Stimulated activated naive CD8-positive, alpha-beta T cell treated with anti-CD3 and anti-CD28 coated beads, Interleukin-15, Interleukin-2, amounts not matched to agents 100 ng/mL and 50 ng/mL, for 24 hours (primary cell): Measurements from ENCODE around the gene NCKAP1.

Source experiments
- H3K27ac Mint-ChIP-seq: one replicate; pipeline ENCODE4 v1.8.0; 2021; ENCODE audit warnings: mild to moderate bottlenecking, mixed read lengths
- H3K27me3 Mint-ChIP-seq: one replicate; pipeline ENCODE4 v1.8.0; 2021; ENCODE audit warnings: mixed read lengths
- H3K36me3 Mint-ChIP-seq: one replicate; pipeline ENCODE4 v1.8.0; 2021; ENCODE audit warnings: low read depth, mixed read lengths
- H3K4me1 Mint-ChIP-seq: one replicate; pipeline ENCODE4 v1.8.0; 2021; ENCODE audit warnings: low read depth, mixed read lengths
- H3K4me3 Mint-ChIP-seq: one replicate; pipeline ENCODE4 v1.8.0; 2021; ENCODE audit warnings: mild to moderate bottlenecking, mixed read lengths
- H3K9me3 Mint-ChIP-seq: one replicate; pipeline ENCODE4 v1.8.0; 2021; ENCODE audit warnings: mixed read lengths

Gene NCKAP1

GRCh38 chr2:182952741-182953450 lies 85.4 kb downstream of the NCKAP1 start:
- H3K27ac Mint-ChIP-seq: no peak overlapping the region
- peaks cover 8% of the 10 kb centered on the region for H3K4me1 Mint-ChIP-seq
- H3K4me3 Mint-ChIP-seq: no peak overlapping the region
- no peaks in the 10 kb centered on the region for H3K27me3 Mint-ChIP-seq
- H3K9me3 Mint-ChIP-seq: no peaks in the 10 kb centered on the region
- H3K36me3 Mint-ChIP-seq: peaks cover 4% of the 10 kb centered on the region

GRCh38 chr2:182951948-182952663 lies 86.2 kb downstream of the NCKAP1 start:
- no peak overlapping the region for H3K27ac Mint-ChIP-seq
- H3K27me3 Mint-ChIP-seq: no peaks in the 10 kb centered on the region
- peaks cover 8% of the 10 kb centered on the region for H3K4me1 Mint-ChIP-seq
- peaks cover 4% of the 10 kb centered on the region for H3K36me3 Mint-ChIP-seq
- H3K4me3 Mint-ChIP-seq: no peak overlapping the region
- no peaks in the 10 kb centered on the region for H3K9me3 Mint-ChIP-seq

GRCh38 chr2:182950546-182950945 lies 87.7 kb downstream of the NCKAP1 start:
- H3K27ac Mint-ChIP-seq: no peak overlapping the region
- H3K27me3 Mint-ChIP-seq: no peaks in the 10 kb centered on the region
- peaks cover 8% of the 10 kb centered on the region for H3K4me1 Mint-ChIP-seq
- H3K4me3 Mint-ChIP-seq: no peak overlapping the region
- no peaks in the 10 kb centered on the region for H3K9me3 Mint-ChIP-seq
- peaks cover 1% of the 10 kb centered on the region for H3K36me3 Mint-ChIP-seq

- Mint-ChIP-seq H3K9me3 (no peaks in the 10 kb centered on the region), H3K27ac (no peak overlapping the region), H3K4me1 (peaks cover 8% of the 10 kb centered on the region), H3K36me3 (no peaks in the 10 kb centered on the region), H3K27me3 (no peaks in the 10 kb centered on the region), H3K4me3 (no peak overlapping the region)
Measured at GRCh38 chr2:182949572-182950189, 88.6 kb downstream of the NCKAP1 start.

GRCh38 chr2:182949052-182949451 lies 89.2 kb downstream of the NCKAP1 start:
- H3K4me3 Mint-ChIP-seq: no peak overlapping the region
- H3K36me3 Mint-ChIP-seq: no peaks in the 10 kb centered on the region
- peaks cover 8% of the 10 kb centered on the region for H3K4me1 Mint-ChIP-seq
- H3K27ac Mint-ChIP-seq: no peak overlapping the region
- H3K27me3 Mint-ChIP-seq: no peaks in the 10 kb centered on the region
- no peaks in the 10 kb centered on the region for H3K9me3 Mint-ChIP-seq

- H3K4me3 Mint-ChIP-seq: no peak overlapping the region
- no peaks in the 10 kb centered on the region for H3K9me3 Mint-ChIP-seq
- no peak overlapping the region for H3K27ac Mint-ChIP-seq
- H3K4me1 Mint-ChIP-seq: peaks cover 2% of the 10 kb centered on the region
- no peaks in the 10 kb centered on the region for H3K36me3 Mint-ChIP-seq
- no peaks in the 10 kb centered on the region for H3K27me3 Mint-ChIP-seq
Measured at GRCh38 chr2:182946958-182947369, 91.3 kb downstream of the NCKAP1 start.

GRCh38 chr2:182943339-182943738 lies 94.9 kb downstream of the NCKAP1 start:
- no peaks in the 10 kb centered on the region for H3K36me3 Mint-ChIP-seq
- no peaks in the 10 kb centered on the region for H3K27me3 Mint-ChIP-seq
- no peak overlapping the region for H3K4me3 Mint-ChIP-seq
- no peaks in the 10 kb centered on the region for H3K4me1 Mint-ChIP-seq
- H3K9me3 Mint-ChIP-seq: no peaks in the 10 kb centered on the region
- no peak overlapping the region for H3K27ac Mint-ChIP-seq

- Mint-ChIP-seq H3K4me3 (no peak overlapping the region), H3K4me1 (no peaks in the 10 kb centered on the region), H3K9me3 (no peaks in the 10 kb centered on the region), H3K27me3 (no peaks in the 10 kb centered on the region), H3K36me3 (no peaks in the 10 kb centered on the region), H3K27ac (no peak overlapping the region)
Measured at GRCh38 chr2:182942756-182943155, 95.5 kb downstream of the NCKAP1 start.

GRCh38 chr2:182941919-182942318 lies 96.3 kb downstream of the NCKAP1 start:
- no peak overlapping the region for H3K4me3 Mint-ChIP-seq
- H3K27ac Mint-ChIP-seq: no peak overlapping the region
- no peaks in the 10 kb centered on the region for H3K4me1 Mint-ChIP-seq
- H3K36me3 Mint-ChIP-seq: no peaks in the 10 kb centered on the region
- H3K9me3 Mint-ChIP-seq: no peaks in the 10 kb centered on the region
- no peaks in the 10 kb centered on the region for H3K27me3 Mint-ChIP-seq

GRCh38 chr2:182941121-182941722 lies 97.0 kb downstream of the NCKAP1 start:
- H3K9me3 Mint-ChIP-seq: no peaks in the 10 kb centered on the region
- H3K4me3 Mint-ChIP-seq: no peak overlapping the region
- no peaks in the 10 kb centered on the region for H3K36me3 Mint-ChIP-seq
- H3K27me3 Mint-ChIP-seq: no peaks in the 10 kb centered on the region
- no peaks in the 10 kb centered on the region for H3K4me1 Mint-ChIP-seq
- no peak overlapping the region for H3K27ac Mint-ChIP-seq

GRCh38 chr2:182937870-182938269 lies 100.4 kb downstream of the NCKAP1 start:
- H3K4me3 Mint-ChIP-seq: no peak overlapping the region
- H3K9me3 Mint-ChIP-seq: no peaks in the 10 kb centered on the region
- H3K27me3 Mint-ChIP-seq: no peaks in the 10 kb centered on the region
- no peaks in the 10 kb centered on the region for H3K4me1 Mint-ChIP-seq
- no peak overlapping the region for H3K27ac Mint-ChIP-seq
- H3K36me3 Mint-ChIP-seq: peaks cover 4% of the 10 kb centered on the region

GRCh38 chr2:182933629-182934028 lies 104.6 kb downstream of the NCKAP1 start:
- Mint-ChIP-seq H3K9me3 (no peaks in the 10 kb centered on the region), H3K4me1 (no peaks in the 10 kb centered on the region), H3K27me3 (no peaks in the 10 kb centered on the region), H3K4me3 (no peak overlapping the region), H3K36me3 (peaks cover 4% of the 10 kb centered on the region), H3K27ac (no peak overlapping the region)

- Mint-ChIP-seq H3K27ac (no peak overlapping the region), H3K4me1 (no peaks in the 10 kb centered on the region), H3K4me3 (no peak overlapping the region), H3K9me3 (no peaks in the 10 kb centered on the region), H3K36me3 (peaks cover 12% of the 10 kb centered on the region), H3K27me3 (no peaks in the 10 kb centered on the region)
Measured at GRCh38 chr2:182929972-182930371, 108.3 kb downstream of the NCKAP1 start.

GRCh38 chr2:182924306-182924705 lies 114.0 kb downstream of the NCKAP1 start:
- Mint-ChIP-seq H3K4me3 (no peak overlapping the region), H3K27ac (no peak overlapping the region), H3K9me3 (no peaks in the 10 kb centered on the region), H3K36me3 (peaks cover 8% of the 10 kb centered on the region), H3K4me1 (no peaks in the 10 kb centered on the region), H3K27me3 (no peaks in the 10 kb centered on the region)

GRCh38 chr2:182921234-182921633 lies 117.0 kb downstream of the NCKAP1 start:
- H3K27ac Mint-ChIP-seq: no peak overlapping the region
- no peaks in the 10 kb centered on the region for H3K9me3 Mint-ChIP-seq
- H3K4me1 Mint-ChIP-seq: no peaks in the 10 kb centered on the region
- peaks cover 2% of the 10 kb centered on the region for H3K36me3 Mint-ChIP-seq
- H3K4me3 Mint-ChIP-seq: no peak overlapping the region
- H3K27me3 Mint-ChIP-seq: no peaks in the 10 kb centered on the region
